GM12801 (cell line): ENCODE measurements around the gene ABAT.

ENCODE experiments used
- CTCF ChIP-seq: IDR thresholded peaks from one replicate; pipeline ENCODE4 v1.5.1; 2011; ENCODE audit warnings: control low read depth; ENCODE audit not compliant: insufficient read length; ENCODE audit errors: extremely low read depth

Gene ABAT

GRCh38 chr16:8708536-8708935, 34.1 kb downstream of the ABAT start:
- no peak for TF ChIP-seq CTCF

- TF ChIP-seq CTCF, result no peak
Observed at GRCh38 chr16:8712589-8713361, 38.4 kb downstream of the ABAT start.

DNA sequence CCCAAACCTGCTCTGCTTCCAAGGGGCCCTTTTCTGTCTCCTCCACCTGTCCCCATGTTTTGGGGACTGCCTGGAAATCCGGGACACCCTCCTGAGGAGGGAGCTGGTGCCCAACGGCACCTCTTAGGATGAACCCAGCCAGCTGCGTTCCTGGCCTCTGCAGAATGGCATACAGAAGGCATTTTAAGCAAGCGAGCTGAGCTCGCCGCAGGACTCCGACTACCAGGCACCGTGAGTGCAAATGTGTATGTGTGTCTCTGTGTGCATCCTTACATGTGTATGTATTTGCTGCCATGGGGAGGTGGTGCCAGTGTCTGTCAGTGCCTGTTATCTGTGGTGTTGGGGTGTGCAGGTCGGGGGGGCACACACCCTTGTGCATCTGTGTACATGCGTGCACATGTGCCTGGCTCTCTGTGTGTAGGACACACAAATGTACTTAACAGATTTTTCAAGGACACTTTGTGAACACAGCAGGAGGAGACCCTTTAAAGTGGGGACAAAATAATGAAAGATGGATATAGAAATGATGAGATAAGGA, 39.3 kb downstream of the ABAT start:
- TF ChIP-seq CTCF, result no peak

- TF ChIP-seq CTCF, result no peak
Observed at GRCh38 chr16:8714174-8714573, 39.8 kb downstream of the ABAT start.

- no peak for TF ChIP-seq CTCF
Observed at GRCh38 chr16:8714807-8715206, 40.4 kb downstream of the ABAT start.

DNA sequence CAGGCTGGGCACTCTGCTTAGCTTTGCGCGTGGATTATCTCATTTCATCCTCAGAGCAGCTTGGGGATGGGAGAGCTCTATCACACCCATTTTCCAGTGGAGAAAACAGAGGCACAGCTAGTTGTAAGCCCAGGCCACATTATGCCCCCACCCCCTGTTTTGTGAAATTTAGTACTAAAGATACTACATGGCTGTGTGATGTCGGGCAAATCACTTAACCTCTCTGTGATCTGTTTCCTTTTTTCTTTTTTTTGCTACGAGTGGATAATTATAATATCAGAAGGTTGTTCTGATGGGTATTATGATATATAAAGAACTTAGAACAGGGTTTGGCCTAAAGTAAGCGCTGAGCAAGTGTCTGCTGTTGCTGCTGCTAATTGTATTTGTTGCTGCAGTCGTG, 41.6 kb downstream of the ABAT start:
- TF ChIP-seq CTCF, result no peak

GRCh38 chr16:8716592-8716991, 42.2 kb downstream of the ABAT start:
- TF ChIP-seq CTCF, result no peak
